GM12878 (cell line): ENCODE data around the gene CFAP58. TPM values are rescaled to one million over a fixed set of nuclear protein-coding genes. Genes with fewer than 3 reads are reported as not detected.

Experiments
- ATAC-seq: fragments of 200-7000 bp; cut with Tn5 transposase; 3 replicates; pipeline ENCODE4 v1.9.1; 2020; ENCODE audit warnings: mild to moderate bottlenecking, moderate library complexity
- BruUV-seq: library from RNA; stranded (reverse); fragments of 400-500 nt; replicated peaks from 2 replicates; lab custom pipeline; 2021; lab: Mats Ljungman, UMichigan
- CTCF ChIA-PET: fragments of 300-600 bp; sonication (Branson Sonifier 250); formaldehyde crosslinking; extraction: SDS; loops from one replicate; lab custom pipeline; 2021; ENCODE audit warnings: inconsistent platforms; lab: Yijun Ruan, JAX
- POLR2A ChIA-PET: fragments of 350-600 bp; formaldehyde crosslinking; extraction: SDS; loops from one replicate; lab custom pipeline; 2021; ENCODE audit warnings: inconsistent platforms; lab: Charles Lee
- RAD21 ChIA-PET: fragments of 300-600 bp; sonication (Branson Sonifier 250); formaldehyde crosslinking; loops from one replicate; lab custom pipeline; 2023; ENCODE audit warnings: antibody characterized with exemption; ENCODE audit not compliant: unreplicated experiment; lab: Charles Lee
- SMC1A ChIA-PET: fragments of 300-600 bp; sonication (Branson Sonifier 250); formaldehyde crosslinking; loops from one replicate; lab custom pipeline; 2023; ENCODE audit not compliant: unreplicated experiment, uncharacterized antibody; lab: Charles Lee
- DNase-seq: peaks from one replicate; pipeline ENCODE4 v3.0.0-alpha.2; 2011; ENCODE audit warnings: low read depth, low spot score
- FAIRE-seq: peaks from 3 replicates; lab custom pipeline; 2011; peaks lifted over from hg19 to GRCh38; lab: Jason Lieb, UNC
- H2AFZ ChIP-seq: 2 replicates; pipeline ENCODE4 v1.6.0; 2011; ENCODE audit warnings: low read depth, low read length, control low read depth; ENCODE audit not compliant: control insufficient read depth
- H3K27ac ChIP-seq: 2 replicates; pipeline ENCODE4 v1.5.1; 2011; ENCODE audit warnings: control low read depth; ENCODE audit not compliant: control insufficient read depth, insufficient read depth
- H3K27me3 ChIP-seq, 2 experiments: replicated peaks in 1 of 2; 2 replicates each; pipeline versions ENCODE4 v1.6.0 to v1.6.1; 2011; ENCODE audit warnings: low read length in 1 of 2; ENCODE audit not compliant: control insufficient read depth in 2 of 2, insufficient read depth in 2 of 2
- H3K36me3 ChIP-seq, 2 experiments: 2 replicates each; pipeline ENCODE4 v1.5.1; 2011; ENCODE audit warnings: low read length in 1 of 2; ENCODE audit not compliant: control insufficient read depth in 2 of 2, insufficient read depth in 2 of 2
- H3K4me1 ChIP-seq: 2 replicates; pipeline ENCODE4 v1.6.1; 2011; ENCODE audit warnings: mild to moderate bottlenecking, low read length, moderate library complexity, mixed read lengths; ENCODE audit not compliant: control insufficient read depth, insufficient read depth
- H3K4me2 ChIP-seq: 2 replicates; pipeline ENCODE4 v1.6.0; 2011; ENCODE audit warnings: control low read depth; ENCODE audit not compliant: control insufficient read depth, insufficient read depth
- H3K4me3 ChIP-seq: fragments of 200-600 bp; sonication (generic); 2 replicates; pipeline ENCODE4 v1.5.1; 2016
- H3K79me2 ChIP-seq: 2 replicates; pipeline ENCODE4 v1.6.0; 2011; ENCODE audit warnings: low read length; ENCODE audit not compliant: control insufficient read depth, insufficient read depth
- H3K9ac ChIP-seq: 2 replicates; pipeline ENCODE4 v1.8.0; 2011; ENCODE audit warnings: low read length, control low read depth, mixed read lengths; ENCODE audit not compliant: control insufficient read depth, insufficient read depth
- H3K9me3 ChIP-seq: replicated peaks from 3 replicates; pipeline ENCODE4 v1.5.1; 2011; ENCODE audit warnings: mild to moderate bottlenecking, low read length; ENCODE audit not compliant: control insufficient read depth, insufficient read depth
- H4K20me1 ChIP-seq: 2 replicates; pipeline ENCODE4 v1.6.0; 2011; ENCODE audit not compliant: control insufficient read depth, insufficient read depth
- BHLHE40 ChIP-seq, 2 experiments: fragments of 450-650 bp in 1 of 2; IDR thresholded peaks; 2 replicates each; pipeline ENCODE4 v1.6.1; 2011 to 2017; ENCODE audit warnings: low read depth in 2 of 2, borderline replicate concordance in 1 of 2, improper control_type of control experiment in 1 of 2, low read length in 1 of 2, mild to moderate bottlenecking in 1 of 2
- BRCA1 ChIP-seq: IDR thresholded peaks from 2 replicates; pipeline ENCODE4 v1.6.1; 2011; ENCODE audit warnings: low read depth, low read length, improper control_type of control experiment
- CBX3 ChIP-seq: fragments of 200-600 bp; sonication (generic); IDR thresholded peaks from 2 replicates; pipeline ENCODE4 v1.6.1; 2016; ENCODE audit warnings: low read depth, borderline replicate concordance
- CHD4 ChIP-seq: fragments of 200-600 bp; sonication (generic); IDR thresholded peaks from 2 replicates; pipeline ENCODE4 v1.6.1; 2016; ENCODE audit warnings: mild to moderate bottlenecking
- HDAC6 ChIP-seq: fragments of 200-600 bp; sonication (generic); IDR thresholded peaks from one replicate; pipeline ENCODE4 v1.8.0; 2017; ENCODE audit warnings: antibody characterized with exemption; ENCODE audit not compliant: unreplicated experiment
- KDM1A ChIP-seq: fragments of 200-600 bp; sonication (generic); IDR thresholded peaks from 2 replicates; pipeline ENCODE4 v1.6.1; 2016; ENCODE audit warnings: borderline replicate concordance
- SIX5 ChIP-seq: IDR thresholded peaks from 2 replicates; pipeline ENCODE4 v1.6.1; 2011; ENCODE audit warnings: mild to moderate bottlenecking, low read depth, low read length, moderate library complexity; ENCODE audit not compliant: severe bottlenecking
- SUZ12 ChIP-seq: fragments of 200-600 bp; sonication (generic); IDR thresholded peaks from one replicate; pipeline ENCODE4 v1.6.1; 2018; ENCODE audit warnings: antibody characterized with exemption, mild to moderate bottlenecking; ENCODE audit not compliant: unreplicated experiment
- TCF7 ChIP-seq: IDR thresholded peaks from 2 replicates; pipeline ENCODE4 v1.6.1; 2014; ENCODE audit warnings: antibody characterized with exemption, borderline replicate concordance
- ZNF24 ChIP-seq: fragments of 450-650 bp; IDR thresholded peaks from 2 replicates; pipeline ENCODE4 v1.6.1; 2017; ENCODE audit warnings: antibody characterized with exemption, mild to moderate bottlenecking
- WGBS: methylation state at CpG from one replicate; pipeline ENCODE4 v1.1.6; 2016; ENCODE audit warnings: low lambda C conversion rate; ENCODE audit not compliant: insufficient replicate concordance, insufficient coverage; ENCODE audit errors: missing lambda C conversion rate; 5-methylcytosine and 5-hydroxymethylcytosine counted together
- in situ Hi-C: fragments of 300-500 bp; cut with MboI; formaldehyde crosslinking; loops from 9 replicates; pipeline ENCODE4 v1.14.3; 2018; ENCODE audit warnings: mixed read lengths
- intact Hi-C: fragments of 100-400 bp; cut with micrococcal nuclease; formaldehyde crosslinking; loops from one replicate; pipeline ENCODE4 v1.14.2; 2022; ENCODE audit not compliant: unreplicated experiment
- polyA plus RNA-seq, 11 experiments: library from polyadenylated mRNA; depleted of rRNA in 4 of 11; unstranded in 6 of 11; stranded (reverse) in 5 of 11; fragments of >200 nt; fragmentation: Nextera tagmentation in 4 of 11; fragmentation: Illumina TruSeq in 1 of 11; extraction: Ambion mirVana in 4 of 11; extraction: Trizol in 1 of 11; gene quantifications; 1 replicate in 1 of 11; 2 replicates in 10 of 11; pipeline versions ENCODE4 v1.2.1 to v1.2.3, GENCODE V29; 2011 to 2016; ENCODE audit warnings: inconsistent platforms in 2 of 11, missing spikeins in 2 of 11, low read depth in 1 of 11
- total RNA-seq, 4 experiments: library from RNA; depleted of rRNA in 3 of 4; stranded (reverse); fragments of >200 nt in 3 of 4; fragmentation: Illumina TruSeq in 1 of 4; extraction: Trizol in 1 of 4; gene quantifications; 2 replicates each; pipeline versions ENCODE4 v1.2.1 to v1.2.3, GENCODE V29; 2013 to 2021
- TF ChIP-seq, protein P1 (sequence below): fragments of 450-650 bp; IDR thresholded peaks from 2 replicates; pipeline ENCODE4 v1.6.1; 2016; ENCODE audit warnings: mild to moderate bottlenecking

The CFAP58 gene
- total and polyA plus RNA-seq, 10 of the 15 experiments (the other 5 are each of a cell fraction or from before 2014, with no cell fraction given): 0.03 to 0.35 (median 0.21) TPM

DNA sequence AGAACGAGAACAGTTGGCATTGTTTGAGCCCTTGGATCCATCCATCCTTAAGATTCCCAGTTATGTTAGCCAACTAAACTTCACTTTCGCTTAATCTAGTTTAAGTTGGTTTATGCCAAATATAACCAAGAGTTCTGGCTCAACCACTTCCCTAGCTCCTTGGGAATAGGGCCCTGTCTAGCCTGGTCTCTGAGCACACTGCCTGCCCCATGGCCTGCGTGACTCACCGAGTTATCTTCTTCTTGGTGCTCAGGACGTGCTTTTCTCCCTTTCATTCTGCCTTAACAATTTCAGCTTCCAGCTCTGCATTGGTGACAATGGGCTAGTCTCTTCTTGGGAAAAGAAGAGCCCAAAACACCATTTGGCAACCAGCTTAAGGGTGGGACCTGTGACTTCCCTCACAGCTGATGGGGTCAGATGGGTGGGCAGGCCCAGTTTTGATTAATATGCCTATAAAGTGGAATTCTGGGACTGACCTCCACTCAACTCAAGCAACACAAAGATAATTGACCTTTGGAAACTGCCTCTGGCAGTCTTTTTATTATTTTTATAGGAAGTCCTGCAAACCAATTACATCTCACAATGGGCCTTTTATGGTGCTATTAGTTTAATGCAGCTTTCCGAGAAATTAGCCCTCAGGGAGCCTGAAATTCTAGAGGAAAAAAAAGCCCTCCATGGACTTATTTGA, 126.4 kb downstream of the CFAP58 start:
- Histone ChIP-seq H3K9me3 (no peaks in the 10 kb centered on the region), H3K27me3 (no peaks in the 10 kb centered on the region; a peak in 1 of 4 replicates), H3K4me3 (no peak overlapping the region), H2AFZ (no peak overlapping the region), H3K4me1 (no peaks in the 10 kb centered on the region), H3K4me2 (no peak overlapping the region), H3K79me2 (no peaks in the 10 kb centered on the region), H3K36me3 (no peaks in the 10 kb centered on the region), H4K20me1 (no peaks in the 10 kb centered on the region), H3K27ac (no peak overlapping the region), H3K9ac (no peak overlapping the region)
- ChIA-PET SMC1A (no interaction called here), CTCF (no interaction called here), RAD21 (no interaction called here), POLR2A (no interaction called here)
- DNase-seq (no peak), ATAC-seq (no peak), FAIRE-seq (no peak)
- intact Hi-C loops: loop anchor here (10.0 kb wide), 1 partner anchor 185 kb away; no protein-coding TSS in a partner anchor
- 41% methylated on average over 6 of the region's 6 CpGs for WGBS
- BruUV-seq: no TSS peak
- TF ChIP-seq TCF7: no peak
- no peak for TF ChIP-seq SIX5
- TF ChIP-seq BRCA1: no peak
- TF ChIP-seq, protein P1, sequence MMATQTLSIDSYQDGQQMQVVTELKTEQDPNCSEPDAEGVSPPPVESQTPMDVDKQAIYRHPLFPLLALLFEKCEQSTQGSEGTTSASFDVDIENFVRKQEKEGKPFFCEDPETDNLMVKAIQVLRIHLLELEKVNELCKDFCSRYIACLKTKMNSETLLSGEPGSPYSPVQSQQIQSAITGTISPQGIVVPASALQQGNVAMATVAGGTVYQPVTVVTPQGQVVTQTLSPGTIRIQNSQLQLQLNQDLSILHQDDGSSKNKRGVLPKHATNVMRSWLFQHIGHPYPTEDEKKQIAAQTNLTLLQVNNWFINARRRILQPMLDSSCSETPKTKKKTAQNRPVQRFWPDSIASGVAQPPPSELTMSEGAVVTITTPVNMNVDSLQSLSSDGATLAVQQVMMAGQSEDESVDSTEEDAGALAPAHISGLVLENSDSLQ: no peak
- TF ChIP-seq HDAC6: no peak
- TF ChIP-seq CBX3: no peak
- TF ChIP-seq KDM1A: no peak
- TF ChIP-seq BHLHE40 (IDR thresholded peaks at IDR 0.05; ENCODE audit: borderline replicate concordance in 1 of 2, low read depth in 2 of 2, low read length in 1 of 2): no peak
- no peak for TF ChIP-seq CHD4
- no peak for TF ChIP-seq ZNF24
- TF ChIP-seq SUZ12: no peak
- in situ Hi-C loops: no loop called here
